Muscle of leg (tissue), 11 donors: ENCODE data around the gene CEP104. TPM values are rescaled to one million over a fixed set of nuclear protein-coding genes. Genes with fewer than 3 reads are reported as not detected.
A peak's percentile ranks its signal among the peaks of the same experiment; 100 is the strongest.

Experiments used
- DNase-seq: peaks from one replicate; pipeline ENCODE4 v3.0.0; 2013
- H3K27ac ChIP-seq: one replicate; pipeline ENCODE4 v1.5.1; 2013; ENCODE audit warnings: mild to moderate bottlenecking, low read length, control low read depth
- H3K27me3 ChIP-seq: one replicate; pipeline ENCODE4 v1.6.1; 2013; ENCODE audit warnings: low read length; ENCODE audit not compliant: control insufficient read depth, insufficient read depth
- H3K36me3 ChIP-seq: one replicate; pipeline ENCODE4 v1.6.1; 2013; ENCODE audit warnings: low read length; ENCODE audit not compliant: control insufficient read depth, insufficient read depth
- H3K4me1 ChIP-seq: one replicate; pipeline ENCODE4 v1.6.1; 2013; ENCODE audit warnings: low read length; ENCODE audit not compliant: control insufficient read depth, insufficient read depth
- H3K4me3 ChIP-seq: one replicate; pipeline ENCODE4 v1.5.1; 2013; ENCODE audit warnings: low read length, control low read depth
- H3K9me3 ChIP-seq: replicated peaks from 2 replicates; pipeline ENCODE4 v1.6.1; 2013; ENCODE audit warnings: low read depth, low read length; ENCODE audit not compliant: control insufficient read depth
- WGBS: methylation state at CpG from one replicate; pipeline ENCODE4 v1.1.5; 2013; ENCODE audit warnings: missing lambda C conversion rate; ENCODE audit not compliant: insufficient coverage; 5-methylcytosine and 5-hydroxymethylcytosine counted together
- polyA plus RNA-seq, 8 donors: library from polyadenylated mRNA; unstranded; fragments of 120-200 nt; gene quantifications; one replicate each; pipeline versions ENCODE4 v1.2.1 to v1.2.3, GENCODE V29; 2013; ENCODE audit warnings: inconsistent platforms in 1 of 8, low replicate concordance in 1 of 8; ENCODE audit not compliant: insufficient read length in 8 of 8, insufficient read depth in 1 of 8
- total RNA-seq: library from RNA; stranded (reverse); fragments of 120-200 nt; gene quantifications from one replicate; pipeline ENCODE4 v1.2.4, GENCODE V29; 2013

The CEP104 gene
- total and polyA plus RNA-seq, 9 donors: 8.3 to 19.7 (median 17.2) TPM

DNA sequence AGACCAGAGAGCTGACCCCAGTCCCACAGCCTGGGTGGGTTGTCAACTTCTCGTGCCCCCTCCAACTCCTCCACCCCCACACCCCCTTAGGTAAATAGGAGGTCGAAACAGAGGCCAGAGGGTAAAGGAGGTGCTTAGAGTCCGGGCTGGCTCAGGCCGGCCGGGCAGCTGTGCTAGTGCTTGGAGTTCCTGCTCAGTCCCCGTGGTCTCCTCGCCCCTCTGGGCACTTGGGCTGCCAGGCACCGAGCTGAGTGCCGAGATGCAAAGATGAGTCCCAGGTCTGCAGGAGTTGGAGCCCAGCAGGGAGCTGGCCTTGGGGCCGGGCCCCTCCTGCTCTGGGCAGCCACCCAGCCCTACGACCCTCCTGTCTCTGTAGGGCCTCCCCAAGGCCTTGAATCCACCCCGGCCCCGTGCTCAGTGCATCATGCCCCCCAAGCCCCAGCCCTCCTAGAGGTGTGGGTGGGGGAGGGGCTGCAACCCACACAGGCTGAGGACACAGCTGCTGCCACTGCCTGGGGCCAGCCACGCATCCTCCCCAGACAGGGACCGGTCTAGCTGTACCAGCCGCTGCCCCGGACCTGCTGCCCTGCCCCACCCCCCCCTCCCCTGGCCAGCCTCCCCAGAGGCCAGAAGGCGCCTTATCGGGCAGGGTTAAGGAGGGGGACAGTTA lies 82.6 kb downstream of the CEP104 start:
- no peak overlapping the region for H3K27ac ChIP-seq
- H3K4me1 ChIP-seq: peaks cover 54% of the 10 kb centered on the region
- peaks cover 13% of the 10 kb centered on the region for H3K36me3 ChIP-seq
- WGBS: 68% methylated on average over 7 of the region's 19 CpGs
- peaks cover 8% of the 10 kb centered on the region for H3K27me3 ChIP-seq
- H3K9me3 ChIP-seq: no peaks in the 10 kb centered on the region
- H3K4me3 ChIP-seq: no peak overlapping the region
- DNase-seq: no peak

GRCh38 chr1:3773572-3774275 lies 83.3 kb downstream of the CEP104 start:
- H3K9me3 ChIP-seq: no peaks in the 10 kb centered on the region
- WGBS: 53% methylated on average over 10 of the region's 16 CpGs
- peaks cover 7% of the 10 kb centered on the region for H3K36me3 ChIP-seq
- peak overlapping the region; percentile 13 for H3K27ac ChIP-seq
- H3K4me3 ChIP-seq: no peak overlapping the region
- DNase-seq: no peak
- H3K4me1 ChIP-seq: peaks cover 50% of the 10 kb centered on the region
- H3K27me3 ChIP-seq: peaks cover 8% of the 10 kb centered on the region

DNA sequence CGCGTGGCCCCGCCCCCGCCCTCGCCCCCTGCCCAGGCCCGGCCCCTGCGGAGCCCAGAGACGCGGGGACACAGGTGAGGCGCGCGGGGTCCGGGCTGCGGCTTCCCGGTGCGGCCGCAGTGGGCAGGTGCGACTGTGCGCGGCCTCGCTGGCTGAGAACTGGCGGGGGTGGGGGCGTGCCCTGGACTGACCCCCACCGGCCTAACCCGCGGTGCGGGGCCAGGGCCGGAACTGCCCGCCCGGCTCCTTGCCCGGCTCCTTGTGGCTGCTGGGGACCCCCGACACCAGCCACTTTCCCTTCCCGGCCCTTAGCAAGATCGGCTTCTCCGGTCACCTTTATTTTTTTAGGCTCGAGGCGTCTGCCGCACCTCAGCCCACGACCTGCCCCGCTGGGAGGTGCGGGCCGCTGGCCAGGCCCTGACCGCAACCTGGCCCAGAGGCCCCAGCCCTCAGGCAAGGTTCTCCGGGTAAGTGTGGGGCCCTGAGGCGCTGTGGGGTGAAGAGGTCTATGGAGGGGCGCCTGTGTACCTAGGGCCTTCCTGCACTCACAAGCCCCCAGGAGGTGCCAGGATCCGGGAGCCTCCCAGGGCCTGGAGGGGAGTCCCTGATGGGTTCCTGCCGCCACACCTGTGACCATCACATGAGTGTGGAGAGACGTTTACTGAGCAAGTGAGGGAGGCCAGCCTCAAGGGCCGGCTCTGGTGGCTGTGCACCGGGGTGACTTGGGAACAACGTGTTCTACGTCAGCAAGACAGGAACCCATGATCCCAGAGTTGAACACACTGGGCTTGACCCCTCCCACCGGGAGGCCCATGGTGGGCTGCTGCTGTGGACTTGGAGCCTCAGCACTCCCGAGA lies 84.1 kb downstream of the CEP104 start, which contains the start of gene SMIM1:
SMIM1 (plus strand) TSS at position 35 of the 857 bp plus-strand sequence. CDS start 2,625 bp downstream, outside the sequence.
- DNase-seq: peak; percentile 38
- Histone ChIP-seq H3K36me3 (no peaks in the 10 kb centered on the region), H3K9me3 (no peaks in the 10 kb centered on the region), H3K4me3 (peak within 1 kb of the TSS; percentile 50), H3K27ac (peak within 1 kb of the TSS; percentile 13), H3K4me1 (peaks cover 43% of the 10 kb centered on the region), H3K27me3 (peaks cover 8% of the 10 kb centered on the region)
- 10% methylated on average over 39 of the region's 55 CpGs for WGBS

- DNase-seq: peak; percentile 87
- Histone ChIP-seq H3K4me3 (peak overlapping the region; percentile 50), H3K27me3 (peaks cover 10% of the 10 kb centered on the region), H3K27ac (no peak overlapping the region), H3K36me3 (no peaks in the 10 kb centered on the region), H3K9me3 (no peaks in the 10 kb centered on the region), H3K4me1 (peaks cover 43% of the 10 kb centered on the region)
- 0% methylated on average over 31 of the region's 61 CpGs for whole genome bisulfite sequencing
Observed at GRCh38 chr1:3772027-3772714, 84.8 kb downstream of the CEP104 start.

GRCh38 chr1:3771108-3772026 lies 85.6 kb downstream of the CEP104 start:
- H3K36me3 ChIP-seq: no peaks in the 10 kb centered on the region
- H3K9me3 ChIP-seq: no peaks in the 10 kb centered on the region
- peaks cover 36% of the 10 kb centered on the region for H3K4me1 ChIP-seq
- peak overlapping the region; percentile 50 for H3K4me3 ChIP-seq
- DNase-seq: no peak
- H3K27me3 ChIP-seq: peaks cover 10% of the 10 kb centered on the region
- H3K27ac ChIP-seq: no peak overlapping the region
- WGBS: 29% methylated on average over 21 of the region's 32 CpGs

GRCh38 chr1:3770047-3770765 lies 86.8 kb downstream of the CEP104 start:
- Histone ChIP-seq H3K36me3 (no peaks in the 10 kb centered on the region), H3K27me3 (peaks cover 10% of the 10 kb centered on the region), H3K9me3 (no peaks in the 10 kb centered on the region), H3K4me3 (no peak overlapping the region), H3K4me1 (peaks cover 25% of the 10 kb centered on the region), H3K27ac (no peak overlapping the region)
- WGBS: 87% methylated on average over 11 of the region's 16 CpGs
- DNase-seq: no peak

GRCh38 chr1:3768811-3769390 lies 88.1 kb downstream of the CEP104 start:
- 86% methylated on average over 19 of the region's 22 CpGs for WGBS
- Histone ChIP-seq H3K27ac (no peak overlapping the region), H3K27me3 (peaks cover 11% of the 10 kb centered on the region), H3K4me3 (no peak overlapping the region), H3K36me3 (no peaks in the 10 kb centered on the region), H3K9me3 (no peaks in the 10 kb centered on the region), H3K4me1 (peaks cover 20% of the 10 kb centered on the region)
- no peak for DNase-seq

DNA sequence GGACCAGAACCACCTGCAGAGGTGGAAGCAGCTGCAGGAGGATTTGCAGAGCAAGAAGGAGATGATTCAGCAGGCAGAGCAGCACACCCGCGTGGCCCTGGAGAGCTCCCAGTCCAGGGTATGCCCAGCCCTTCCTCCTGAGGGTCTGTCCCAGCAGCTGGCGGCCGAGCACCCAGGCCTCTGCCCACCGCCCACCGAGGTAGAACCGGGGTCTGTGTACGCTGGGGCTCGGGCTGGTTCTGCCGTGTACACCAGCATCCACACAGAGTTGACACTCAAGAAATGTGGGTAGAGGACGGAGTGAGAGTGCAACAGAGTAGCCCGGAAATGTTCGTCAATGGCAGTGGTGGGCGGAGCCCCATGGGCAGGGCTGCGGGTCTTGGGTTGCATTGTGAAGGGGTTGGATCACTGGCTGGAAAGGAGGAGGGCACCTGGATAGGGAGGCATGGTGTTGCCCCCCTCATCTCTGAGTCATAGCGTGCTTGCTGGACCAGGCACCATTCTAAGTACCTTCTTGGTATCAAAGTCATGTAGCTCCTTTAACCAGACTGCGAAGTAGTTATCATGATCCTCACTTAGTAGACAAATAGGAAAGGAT lies 89.6 kb downstream of the CEP104 start:
- no peaks in the 10 kb centered on the region for H3K36me3 ChIP-seq
- no peak overlapping the region for H3K27ac ChIP-seq
- 94% methylated on average over 9 of the region's 17 CpGs for WGBS
- no peak overlapping the region for H3K4me3 ChIP-seq
- no peaks in the 10 kb centered on the region for H3K9me3 ChIP-seq
- DNase-seq: no peak
- H3K4me1 ChIP-seq: peaks cover 13% of the 10 kb centered on the region
- peaks cover 14% of the 10 kb centered on the region for H3K27me3 ChIP-seq
